ENCODE measurements around the gene LRRC8D. TPM values are rescaled to one million over a fixed set of nuclear protein-coding genes. Genes with fewer than 3 reads are reported as not detected.

The LRRC8D gene
- total RNA-seq, 1 experiment from 2014 or later: 43.3 TPM

- TF ChIP-seq TCF7L2 (IDR thresholded peaks at IDR 0.05; ENCODE audit: low read depth, low read length): no peak
These were observed 45.7 kb downstream of the LRRC8D start (continued) for GRCh38 chr1:89866568-89866967.

DNA sequence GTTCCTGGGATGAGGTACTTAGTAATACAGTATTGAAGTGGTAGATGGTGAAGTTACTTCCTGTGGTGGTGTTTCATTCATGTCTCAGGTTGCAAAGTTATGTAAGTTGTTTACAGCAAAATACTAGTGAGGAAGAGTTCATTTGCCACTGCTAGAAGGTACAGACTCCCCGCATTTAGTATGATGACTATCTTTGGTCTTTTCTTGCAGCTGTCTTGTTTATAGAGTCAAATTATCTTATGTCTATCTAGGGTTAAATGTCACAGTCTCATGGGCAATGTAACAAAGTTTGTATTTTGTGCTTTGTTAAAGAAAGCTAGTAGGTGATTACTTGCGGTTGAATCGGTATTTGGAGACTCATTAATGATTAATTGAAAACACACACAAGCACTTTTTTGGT, 50.2 kb downstream of the LRRC8D start:
- Histone ChIP-seq H3K9me3 (ENCODE audit: control insufficient read depth, insufficient read depth, low read depth, low read length) (no peaks in the 10 kb centered on the region), H3K27ac (ENCODE audit: low read length) (no peak overlapping the region), H3K27me3 (ENCODE audit: control insufficient read depth, insufficient read depth, low read length) (no peaks in the 10 kb centered on the region), H3K4me1 (ENCODE audit: control insufficient read depth, insufficient read depth, low read length) (peaks cover 7% of the 10 kb centered on the region; the same call in 1 of the 2 replicates), H3K36me3 (ENCODE audit: control insufficient read depth, insufficient read depth, low read length) (no peaks in the 10 kb centered on the region), H3K4me3 (ENCODE audit: low read depth in 2 of 2, low read length in 2 of 2) (no peak overlapping the region)
- DNase-seq (ENCODE audit: low read depth, low spot score): no peak
- ChIA-PET POLR2A (no interaction called here), CTCF (no interaction called here)
- no peak for TF ChIP-seq POLR2AphosphoS5 (IDR thresholded peaks at IDR 0.05; ENCODE audit: low read depth, low read length)
- no peak for TF ChIP-seq SIN3A (IDR thresholded peaks at IDR 0.05; ENCODE audit: borderline replicate concordance, insufficient read depth, low read depth, low read length)
- TF ChIP-seq, protein P1, sequence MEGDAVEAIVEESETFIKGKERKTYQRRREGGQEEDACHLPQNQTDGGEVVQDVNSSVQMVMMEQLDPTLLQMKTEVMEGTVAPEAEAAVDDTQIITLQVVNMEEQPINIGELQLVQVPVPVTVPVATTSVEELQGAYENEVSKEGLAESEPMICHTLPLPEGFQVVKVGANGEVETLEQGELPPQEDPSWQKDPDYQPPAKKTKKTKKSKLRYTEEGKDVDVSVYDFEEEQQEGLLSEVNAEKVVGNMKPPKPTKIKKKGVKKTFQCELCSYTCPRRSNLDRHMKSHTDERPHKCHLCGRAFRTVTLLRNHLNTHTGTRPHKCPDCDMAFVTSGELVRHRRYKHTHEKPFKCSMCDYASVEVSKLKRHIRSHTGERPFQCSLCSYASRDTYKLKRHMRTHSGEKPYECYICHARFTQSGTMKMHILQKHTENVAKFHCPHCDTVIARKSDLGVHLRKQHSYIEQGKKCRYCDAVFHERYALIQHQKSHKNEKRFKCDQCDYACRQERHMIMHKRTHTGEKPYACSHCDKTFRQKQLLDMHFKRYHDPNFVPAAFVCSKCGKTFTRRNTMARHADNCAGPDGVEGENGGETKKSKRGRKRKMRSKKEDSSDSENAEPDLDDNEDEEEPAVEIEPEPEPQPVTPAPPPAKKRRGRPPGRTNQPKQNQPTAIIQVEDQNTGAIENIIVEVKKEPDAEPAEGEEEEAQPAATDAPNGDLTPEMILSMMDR (IDR thresholded peaks at IDR 0.05): no peak
- no peak for TF ChIP-seq TCF7L2 (IDR thresholded peaks at IDR 0.05; ENCODE audit: low read depth, low read length)
- no peak for TF ChIP-seq REST (IDR thresholded peaks at IDR 0.05; ENCODE audit: insufficient read depth in 1 of 2, low read depth in 2 of 2, low read length in 1 of 2)
- BruUV-seq (replicated peaks): no TSS peak
- intact Hi-C loops (cut with micrococcal nuclease; ENCODE audit: unreplicated experiment): no loop called here
- in situ Hi-C loops (cut with HindIII; ENCODE audit: low pct_unique_long_range_greater_than_20kb, low sequenced_read_pairs): no loop called here
- ATAC-seq: no peak

GRCh38 chr1:89871768-89872473, 51.1 kb downstream of the LRRC8D start:
- no peak for TF ChIP-seq SIN3A (IDR thresholded peaks at IDR 0.05; ENCODE audit: borderline replicate concordance, insufficient read depth, low read depth, low read length)
- TF ChIP-seq, protein P1 (IDR thresholded peaks at IDR 0.05): no peak
- no peak for TF ChIP-seq REST (IDR thresholded peaks at IDR 0.05; ENCODE audit: insufficient read depth in 1 of 2, low read depth in 2 of 2, low read length in 1 of 2)
- no peak for TF ChIP-seq POLR2AphosphoS5 (IDR thresholded peaks at IDR 0.05; ENCODE audit: low read depth, low read length)
- no peak for TF ChIP-seq TCF7L2 (IDR thresholded peaks at IDR 0.05; ENCODE audit: low read depth, low read length)
- Histone ChIP-seq H3K27me3 (ENCODE audit: control insufficient read depth, insufficient read depth, low read length) (no peaks in the 10 kb centered on the region), H3K27ac (ENCODE audit: low read length) (no peak overlapping the region), H3K36me3 (ENCODE audit: control insufficient read depth, insufficient read depth, low read length) (no peaks in the 10 kb centered on the region), H3K4me3 (ENCODE audit: low read depth in 2 of 2, low read length in 2 of 2) (no peak overlapping the region), H3K4me1 (ENCODE audit: control insufficient read depth, insufficient read depth, low read length) (no peaks in the 10 kb centered on the region), H3K9me3 (ENCODE audit: control insufficient read depth, insufficient read depth, low read depth, low read length) (no peaks in the 10 kb centered on the region)
- DNase-seq (ENCODE audit: low read depth, low spot score) (no peak), ATAC-seq (no peak)
- BruUV-seq (replicated peaks): no TSS peak
- intact Hi-C loops (cut with micrococcal nuclease; ENCODE audit: unreplicated experiment) (no loop called here), in situ Hi-C loops (cut with HindIII; ENCODE audit: low pct_unique_long_range_greater_than_20kb, low sequenced_read_pairs) (no loop called here)
- ChIA-PET POLR2A (no interaction called here), CTCF (no interaction called here)

Data from Panc1 (cell line).